Measurements from ENCODE around the gene CHST12. TPM values are rescaled to one million over a fixed set of nuclear protein-coding genes. Genes with fewer than 3 reads are reported as not detected.
"Not testable (repeated sequence)": the region's sequence is repeated elsewhere in the genome, so short reads cannot be mapped to it uniquely, and the experiment has no call there.

The CHST12 gene
- total and polyA plus RNA-seq, 5 donors: 16.6 to 19.5 (median 19.3) TPM

- Histone ChIP-seq H3K27ac (ENCODE audit: low read length) (no peak overlapping the region), H3K4me3 (ENCODE audit: low read length) (peak overlapping the region; percentile 93), H3K27me3 (ENCODE audit: control insufficient read depth, insufficient read depth) (no peaks in the 10 kb centered on the region), H3K9me3 (ENCODE audit: control insufficient read depth, low read length) (no peaks in the 10 kb centered on the region), H3K4me1 (ENCODE audit: control insufficient read depth, insufficient read depth, low read length) (peaks cover 12% of the 10 kb centered on the region)
- intact Hi-C loops (cut with DNase I): no loop called here
- 52% methylated on average over 12 of the region's 12 CpGs for WGBS
- ATAC-seq (no peak), DNase-seq (no peak)
Measured at GRCh38 chr7:2404714-2405119, 1.3 kb downstream of the CHST12 start.

GRCh38 chr7:2405201-2405600 lies 1.8 kb downstream of the CHST12 start:
- DNase-seq (no peak), ATAC-seq (no peak)
- H3K4me3 ChIP-seq (ENCODE audit: low read length): no peak overlapping the region
- H3K4me1 ChIP-seq (ENCODE audit: control insufficient read depth, insufficient read depth, low read length): peaks cover 10% of the 10 kb centered on the region
- H3K27me3 ChIP-seq (ENCODE audit: control insufficient read depth, insufficient read depth): no peaks in the 10 kb centered on the region
- intact Hi-C loops (cut with DNase I): no loop called here
- WGBS: 93% methylated on average over 10 of the region's 10 CpGs
- no peak overlapping the region for H3K27ac ChIP-seq (ENCODE audit: low read length)
- H3K9me3 ChIP-seq (ENCODE audit: control insufficient read depth, low read length): no peaks in the 10 kb centered on the region

- DNase-seq (no peak), ATAC-seq (no peak)
- H3K27me3 ChIP-seq (ENCODE audit: control insufficient read depth, insufficient read depth): no peaks in the 10 kb centered on the region
- no peaks in the 10 kb centered on the region for H3K9me3 ChIP-seq (ENCODE audit: control insufficient read depth, low read length)
- H3K4me1 ChIP-seq (ENCODE audit: control insufficient read depth, insufficient read depth, low read length): peaks cover 9% of the 10 kb centered on the region
- H3K27ac ChIP-seq (ENCODE audit: low read length): no peak overlapping the region
- no peak overlapping the region for H3K4me3 ChIP-seq (ENCODE audit: low read length)
- intact Hi-C loops (cut with DNase I): no loop called here
- 81% methylated on average over 21 of the region's 21 CpGs for WGBS
Measured at GRCh38 chr7:2405601-2406345, 2.4 kb downstream of the CHST12 start.

- ATAC-seq (peak; percentile 22 to 68), DNase-seq (no peak)
- Histone ChIP-seq H3K4me3 (ENCODE audit: low read length) (no peak overlapping the region), H3K27ac (ENCODE audit: low read length) (peak overlapping the region; percentile 15), H3K27me3 (ENCODE audit: control insufficient read depth, insufficient read depth) (no peaks in the 10 kb centered on the region), H3K9me3 (ENCODE audit: control insufficient read depth, low read length) (no peaks in the 10 kb centered on the region), H3K4me1 (ENCODE audit: control insufficient read depth, insufficient read depth, low read length) (peaks cover 8% of the 10 kb centered on the region)
- 50% methylated on average over 15 of the region's 15 CpGs for WGBS
- intact Hi-C loops (cut with DNase I): no loop called here
Measured at GRCh38 chr7:2409745-2410414, 6.5 kb downstream of the CHST12 start.

- H3K9me3 ChIP-seq (ENCODE audit: control insufficient read depth, low read length): no peaks in the 10 kb centered on the region
- ATAC-seq (no peak), DNase-seq (no peak)
- intact Hi-C loops (cut with DNase I): no loop called here
- no peaks in the 10 kb centered on the region for H3K27me3 ChIP-seq (ENCODE audit: control insufficient read depth, insufficient read depth)
- H3K27ac ChIP-seq (ENCODE audit: low read length): no peak overlapping the region
- H3K4me1 ChIP-seq (ENCODE audit: control insufficient read depth, insufficient read depth, low read length): peaks cover 4% of the 10 kb centered on the region
- no peak overlapping the region for H3K4me3 ChIP-seq (ENCODE audit: low read length)
- 100% methylated on average over 1 of the region's 1 CpG for WGBS
Measured at GRCh38 chr7:2411049-2411448, 7.6 kb downstream of the CHST12 start.

- 43% methylated on average over 12 of the region's 12 CpGs for WGBS
- intact Hi-C loops (cut with DNase I): no loop called here
- no peak overlapping the region for H3K4me3 ChIP-seq (ENCODE audit: low read length)
- ATAC-seq (peak in 1 of 2 donors; percentile 65), DNase-seq (no peak)
- H3K4me1 ChIP-seq (ENCODE audit: control insufficient read depth, insufficient read depth, low read length): peaks cover 4% of the 10 kb centered on the region
- peak overlapping the region; percentile 26 for H3K27ac ChIP-seq (ENCODE audit: low read length)
- no peaks in the 10 kb centered on the region for H3K27me3 ChIP-seq (ENCODE audit: control insufficient read depth, insufficient read depth)
- H3K9me3 ChIP-seq (ENCODE audit: control insufficient read depth, low read length): no peaks in the 10 kb centered on the region
Measured at GRCh38 chr7:2411815-2412586, 8.6 kb downstream of the CHST12 start.

- Histone ChIP-seq H3K27ac (ENCODE audit: low read length) (peak overlapping the region; percentile 31), H3K9me3 (ENCODE audit: control insufficient read depth, low read length) (no peaks in the 10 kb centered on the region), H3K27me3 (ENCODE audit: control insufficient read depth, insufficient read depth) (no peaks in the 10 kb centered on the region), H3K4me1 (ENCODE audit: control insufficient read depth, insufficient read depth, low read length) (peaks cover 5% of the 10 kb centered on the region), H3K4me3 (ENCODE audit: low read length) (no peak overlapping the region)
- ATAC-seq (no peak), DNase-seq (no peak)
- intact Hi-C loops (cut with DNase I): no loop called here
- WGBS: 55% methylated on average over 3 of the region's 3 CpGs
Measured at GRCh38 chr7:2412587-2413201, 9.3 kb downstream of the CHST12 start.

GRCh38 chr7:2416063-2416462 lies 12.7 kb downstream of the CHST12 start:
- DNase-seq: no peak
- intact Hi-C loops (cut with DNase I): no loop called here
- H3K4me3 ChIP-seq (ENCODE audit: low read length): no peak overlapping the region
- no peak for ATAC-seq
- H3K27ac ChIP-seq (ENCODE audit: low read length): no peak overlapping the region
- WGBS: 70% methylated on average over 5 of the region's 5 CpGs
- no peaks in the 10 kb centered on the region for H3K27me3 ChIP-seq (ENCODE audit: control insufficient read depth, insufficient read depth)
- no peaks in the 10 kb centered on the region for H3K9me3 ChIP-seq (ENCODE audit: control insufficient read depth, low read length)
- peaks cover 9% of the 10 kb centered on the region for H3K4me1 ChIP-seq (ENCODE audit: control insufficient read depth, insufficient read depth, low read length)

- Histone ChIP-seq H3K27ac (ENCODE audit: low read length) (no peak overlapping the region), H3K4me3 (ENCODE audit: low read length) (no peak overlapping the region), H3K4me1 (ENCODE audit: control insufficient read depth, insufficient read depth, low read length) (peaks cover 9% of the 10 kb centered on the region), H3K27me3 (ENCODE audit: control insufficient read depth, insufficient read depth) (no peaks in the 10 kb centered on the region), H3K9me3 (ENCODE audit: control insufficient read depth, low read length) (no peaks in the 10 kb centered on the region)
- 92% methylated on average over 6 of the region's 6 CpGs for WGBS
- ATAC-seq (no peak), DNase-seq (no peak)
- intact Hi-C loops (cut with DNase I): no loop called here
Measured at GRCh38 chr7:2416650-2417049, 13.2 kb downstream of the CHST12 start.

GRCh38 chr7:2417178-2417577 lies 13.8 kb downstream of the CHST12 start:
- H3K4me3 ChIP-seq (ENCODE audit: low read length); H3K9me3 ChIP-seq (ENCODE audit: control insufficient read depth, low read length); H3K4me1 ChIP-seq (ENCODE audit: control insufficient read depth, insufficient read depth, low read length); intact Hi-C loops (cut with DNase I); ATAC-seq; H3K27me3 ChIP-seq (ENCODE audit: control insufficient read depth, insufficient read depth); H3K27ac ChIP-seq (ENCODE audit: low read length); DNase-seq: not testable (repeated sequence)
- over 99% methylated on average over 3 of the region's 3 CpGs for WGBS
